ENCODE data around the gene DQX1. TPM values are rescaled to one million over a fixed set of nuclear protein-coding genes. Genes with fewer than 3 reads are reported as not detected.

DQX1 gene
- total and polyA plus RNA-seq, 5 donors, result not detected

- Histone ChIP-seq H3K27me3 (ENCODE audit: control insufficient read depth, insufficient read depth) (no peaks in the 10 kb centered on the region), H3K4me1 (ENCODE audit: control insufficient read depth, insufficient read depth, low read length) (peaks cover 3% of the 10 kb centered on the region), H3K9me3 (ENCODE audit: control insufficient read depth, low read length) (no peaks in the 10 kb centered on the region), H3K4me3 (ENCODE audit: low read length) (peak overlapping the region; percentile 85), H3K27ac (ENCODE audit: low read length) (peak overlapping the region; percentile 61)
- DNase-seq, result peak; percentile 56 to 84 (median 80)
- intact Hi-C loops (cut with DNase I), result loop anchor here in 1 of 4 donors (10.0 kb wide), 1 partner anchor 54 kb away; no protein-coding TSS in a partner anchor
- ATAC-seq, result peak; percentile 32 to 54
- WGBS, result 1% methylated on average over 54 of the region's 54 CpGs
These were observed 4.5 kb upstream of the DQX1 start for GRCh38 chr2:74530239-74531187.

DNA sequence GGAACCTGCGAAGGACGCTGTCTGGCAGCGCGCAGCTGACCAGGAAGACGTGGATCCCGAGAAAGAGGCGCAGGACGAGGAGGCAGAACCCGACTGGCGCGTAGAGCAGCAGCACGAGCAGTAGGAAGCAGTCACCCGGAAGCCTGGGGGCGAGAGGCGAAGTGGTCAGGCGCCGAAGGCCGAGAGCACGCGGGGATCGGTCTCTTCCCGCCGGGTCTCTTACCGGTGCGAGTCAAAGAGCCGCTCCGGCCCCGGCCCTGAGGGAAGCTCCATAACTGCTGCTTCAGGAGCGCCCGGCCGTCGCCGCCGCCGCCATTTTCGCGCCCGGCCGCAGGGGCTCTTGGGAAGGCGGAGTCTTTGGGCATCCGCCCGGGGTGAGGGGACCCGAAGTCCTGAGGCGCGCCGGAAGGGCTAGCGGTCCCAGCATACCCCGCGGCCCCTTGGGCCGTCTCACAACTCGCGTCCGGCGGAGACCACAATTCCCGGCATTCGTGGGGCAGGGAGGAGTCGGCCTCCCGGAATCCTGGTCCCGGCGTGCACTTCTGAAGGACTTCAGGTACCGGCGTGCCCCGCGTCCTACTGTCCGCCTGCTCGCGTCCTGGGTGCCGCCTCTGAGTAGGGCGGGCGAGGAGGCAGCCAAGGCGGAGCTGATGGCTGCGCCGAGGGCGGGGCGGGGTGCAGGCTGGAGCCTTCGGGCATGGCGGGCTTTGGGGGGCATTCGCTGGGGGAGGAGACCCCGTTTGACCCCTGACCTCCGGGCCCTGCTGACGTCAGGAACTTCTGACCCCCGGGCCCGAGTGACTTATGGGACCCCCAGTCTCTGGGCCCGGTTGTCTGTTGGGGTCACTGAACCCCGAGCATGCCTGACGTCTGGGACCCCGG lies 3.6 kb upstream of the DQX1 start, which contains the start of the genes AUP1 and HTRA2:
AUP1 (minus strand) TSS at position 350 of the 882 bp plus-strand sequence; CDS start at position 273, 77 bp downstream.
HTRA2 (plus strand) TSS at position 577 of the 882 bp plus-strand sequence; CDS start at position 651, 74 bp downstream.
- H3K4me3 ChIP-seq (ENCODE audit: low read length), result peak within 1 kb of the TSS; percentile 92
- intact Hi-C loops (cut with DNase I), result loop anchor here in 2 of 4 donors (2.0 to 10.0 kb wide), 2 partner anchors 47 to 55 kb away; partner anchors contain the start of genes CCDC142 (in 1 of the 2) and TTC31 (in 1 of the 2)

GRCh38 chr2:74528600-74529356 lies 2.7 kb upstream of the DQX1 start:
- Histone ChIP-seq H3K27ac (ENCODE audit: low read length) (peak overlapping the region; percentile 85), H3K27me3 (ENCODE audit: control insufficient read depth, insufficient read depth) (no peaks in the 10 kb centered on the region), H3K9me3 (ENCODE audit: control insufficient read depth, low read length) (no peaks in the 10 kb centered on the region), H3K4me3 (ENCODE audit: low read length) (peak overlapping the region; percentile 92), H3K4me1 (ENCODE audit: control insufficient read depth, insufficient read depth, low read length) (peaks cover 3% of the 10 kb centered on the region)
- WGBS, result 16% methylated on average over 29 of the region's 29 CpGs
- DNase-seq (peak in 1 of 3 donors; percentile 56), ATAC-seq (peak; percentile 1 to 17)
- intact Hi-C loops (cut with DNase I), result loop anchor here in 1 of 4 donors (2.0 kb wide), 1 partner anchor 46 kb away; the partner anchor contains the start of genes CCDC142 and TTC31

More for the DNA sequence above, 3.6 kb upstream of the DQX1 start, which contains the start of the genes AUP1 and HTRA2:
- Histone ChIP-seq H3K4me1 (ENCODE audit: control insufficient read depth, insufficient read depth, low read length) (peaks cover 3% of the 10 kb centered on the region), H3K27me3 (ENCODE audit: control insufficient read depth, insufficient read depth) (no peaks in the 10 kb centered on the region), H3K9me3 (ENCODE audit: control insufficient read depth, low read length) (no peaks in the 10 kb centered on the region), H3K27ac (ENCODE audit: low read length) (peak within 1 kb of the TSS; percentile 85)
- peak; percentile 99 for DNase-seq
- WGBS, result under 1% methylated on average over 87 of the region's 87 CpGs
- ATAC-seq, result peak; percentile 97

- no peak for DNase-seq
- Histone ChIP-seq H3K4me1 (ENCODE audit: control insufficient read depth, insufficient read depth, low read length) (peaks cover 3% of the 10 kb centered on the region), H3K9me3 (ENCODE audit: control insufficient read depth, low read length) (no peaks in the 10 kb centered on the region), H3K27ac (ENCODE audit: low read length) (no peak overlapping the region), H3K27me3 (ENCODE audit: control insufficient read depth, insufficient read depth) (no peaks in the 10 kb centered on the region), H3K4me3 (ENCODE audit: low read length) (no peak overlapping the region)
- 94% methylated on average over 9 of the region's 9 CpGs for WGBS
- no peak for ATAC-seq
- intact Hi-C loops (cut with DNase I), result loop anchor here in 1 of 4 donors (2.0 kb wide), 1 partner anchor 45 kb away; the partner anchor contains the start of genes CCDC142 and TTC31
These were observed 1.7 kb upstream of the DQX1 start for GRCh38 chr2:74527741-74528140.

DNA sequence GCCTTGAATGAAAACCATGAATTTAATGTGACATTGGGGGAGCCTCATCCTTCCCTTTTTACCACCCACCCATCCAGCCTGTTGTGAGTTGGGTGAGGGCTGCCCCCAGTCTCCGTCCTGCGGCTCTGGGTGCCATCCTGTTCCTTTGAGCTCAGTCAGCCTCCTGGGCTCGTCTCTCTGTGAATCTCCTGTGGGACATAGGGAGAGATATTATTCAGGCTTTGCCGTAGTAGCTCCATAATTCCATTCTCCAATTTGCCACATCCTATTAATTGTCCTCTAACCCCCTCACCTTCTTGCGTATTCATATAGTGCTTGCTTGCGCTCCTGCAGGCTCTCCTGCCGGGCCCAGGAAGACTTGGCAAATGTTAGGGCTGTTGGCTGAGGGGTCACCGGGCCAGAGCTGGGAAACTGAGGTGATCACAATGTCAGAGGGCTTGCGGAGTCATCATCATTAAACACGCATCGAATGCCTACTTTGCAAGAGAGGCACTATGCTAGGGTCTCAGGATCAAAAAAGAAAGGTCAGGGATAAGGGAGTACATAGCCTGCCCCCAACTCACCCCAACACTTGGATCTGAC lies 709 bp upstream of the DQX1 start:
- H3K4me3 ChIP-seq (ENCODE audit: low read length), result no peak overlapping the region
- H3K27ac ChIP-seq (ENCODE audit: low read length), result no peak overlapping the region
- intact Hi-C loops (cut with DNase I), result no loop called here
- no peaks in the 10 kb centered on the region for H3K9me3 ChIP-seq (ENCODE audit: control insufficient read depth, low read length)
- H3K27me3 ChIP-seq (ENCODE audit: control insufficient read depth, insufficient read depth), result no peaks in the 10 kb centered on the region
- 98% methylated on average over 11 of the region's 11 CpGs for WGBS
- DNase-seq (no peak), ATAC-seq (no peak)
- peaks cover 3% of the 10 kb centered on the region for H3K4me1 ChIP-seq (ENCODE audit: control insufficient read depth, insufficient read depth, low read length)

GRCh38 chr2:74524955-74525716 lies 895 bp downstream of the DQX1 start:
- no peak for ATAC-seq
- 88% methylated on average over 10 of the region's 10 CpGs for WGBS
- no peak overlapping the region for H3K4me3 ChIP-seq (ENCODE audit: low read length)
- no peak for DNase-seq
- no peaks in the 10 kb centered on the region for H3K4me1 ChIP-seq (ENCODE audit: control insufficient read depth, insufficient read depth, low read length)
- H3K9me3 ChIP-seq (ENCODE audit: control insufficient read depth, low read length), result no peaks in the 10 kb centered on the region
- H3K27me3 ChIP-seq (ENCODE audit: control insufficient read depth, insufficient read depth), result no peaks in the 10 kb centered on the region
- H3K27ac ChIP-seq (ENCODE audit: low read length), result no peak overlapping the region
- intact Hi-C loops (cut with DNase I), result no loop called here

DNA sequence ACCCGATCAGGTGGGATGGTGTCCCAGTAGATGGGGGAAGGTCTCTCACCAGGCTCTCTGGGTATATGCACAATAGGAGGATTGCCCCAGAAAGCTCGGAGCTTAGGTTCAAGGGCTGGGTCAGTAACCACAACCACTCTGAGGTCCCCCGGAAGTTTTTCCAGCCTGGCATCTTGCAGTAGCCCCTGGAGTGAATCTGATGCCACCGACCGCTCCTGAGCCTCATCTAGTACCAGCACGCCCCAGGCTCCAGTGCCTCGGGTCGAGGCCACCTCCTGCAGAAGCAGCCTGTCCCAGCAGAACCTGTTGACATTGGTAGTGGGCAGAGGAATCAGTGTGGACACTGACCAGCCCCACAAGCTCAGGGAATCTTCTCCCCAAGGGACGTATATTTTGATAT lies 2.0 kb downstream of the DQX1 start:
- Histone ChIP-seq H3K27me3 (ENCODE audit: control insufficient read depth, insufficient read depth) (no peaks in the 10 kb centered on the region), H3K9me3 (ENCODE audit: control insufficient read depth, low read length) (no peaks in the 10 kb centered on the region), H3K4me1 (ENCODE audit: control insufficient read depth, insufficient read depth, low read length) (no peaks in the 10 kb centered on the region), H3K27ac (ENCODE audit: low read length) (no peak overlapping the region), H3K4me3 (ENCODE audit: low read length) (no peak overlapping the region)
- DNase-seq (no peak), ATAC-seq (no peak)
- 86% methylated on average over 9 of the region's 9 CpGs for WGBS
- intact Hi-C loops (cut with DNase I), result no loop called here

DNA sequence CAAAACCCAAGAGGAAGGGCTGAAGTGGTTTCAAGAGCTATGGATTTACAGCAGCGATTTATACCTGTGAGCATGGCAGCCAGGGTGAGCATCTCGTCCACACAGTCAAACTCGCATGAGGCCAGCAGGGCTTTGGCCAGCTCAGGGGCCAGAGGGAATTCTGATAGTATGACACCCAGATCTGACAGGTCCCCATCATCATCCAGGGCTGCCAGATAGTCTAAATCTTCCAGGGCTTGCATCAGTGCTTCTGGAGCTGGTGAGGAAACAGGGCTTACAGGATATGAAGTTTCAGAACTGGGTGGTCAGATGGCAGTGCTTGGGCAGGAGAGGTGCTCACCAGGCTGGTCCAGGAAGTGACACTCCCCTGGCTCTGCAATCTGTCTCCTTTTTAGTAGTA lies 3.5 kb downstream of the DQX1 start:
- DNase-seq (no peak), ATAC-seq (no peak)
- H3K27me3 ChIP-seq (ENCODE audit: control insufficient read depth, insufficient read depth), result no peaks in the 10 kb centered on the region
- no peak overlapping the region for H3K4me3 ChIP-seq (ENCODE audit: low read length)
- H3K27ac ChIP-seq (ENCODE audit: low read length), result no peak overlapping the region
- intact Hi-C loops (cut with DNase I), result no loop called here
- no peaks in the 10 kb centered on the region for H3K9me3 ChIP-seq (ENCODE audit: control insufficient read depth, low read length)
- no peaks in the 10 kb centered on the region for H3K4me1 ChIP-seq (ENCODE audit: control insufficient read depth, insufficient read depth, low read length)
- WGBS, result 72% methylated on average over 3 of the region's 3 CpGs

DNA sequence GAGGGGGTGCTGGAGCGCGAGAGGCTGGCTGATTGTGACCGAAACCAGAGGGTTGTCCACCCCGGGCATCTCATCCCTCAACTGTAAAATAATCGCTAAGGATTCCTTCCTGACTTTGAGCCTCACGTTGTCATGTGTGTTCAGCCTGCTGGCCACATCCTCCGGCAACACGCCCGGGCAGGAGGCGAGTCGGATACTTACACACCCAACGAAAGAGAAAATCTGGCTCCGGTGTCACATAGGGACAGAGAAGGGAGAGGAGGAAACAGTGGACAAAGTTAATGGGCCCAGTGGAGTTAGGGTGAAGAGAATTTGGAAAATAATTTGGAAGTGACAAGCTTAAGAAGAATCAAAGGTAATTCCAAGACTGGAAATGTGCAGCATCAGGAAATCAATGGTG lies 9.4 kb downstream of the DQX1 start:
- no peak overlapping the region for H3K4me3 ChIP-seq (ENCODE audit: low read length)
- H3K27me3 ChIP-seq (ENCODE audit: control insufficient read depth, insufficient read depth), result no peaks in the 10 kb centered on the region
- no peaks in the 10 kb centered on the region for H3K9me3 ChIP-seq (ENCODE audit: control insufficient read depth, low read length)
- peaks cover 2% of the 10 kb centered on the region for H3K4me1 ChIP-seq (ENCODE audit: control insufficient read depth, insufficient read depth, low read length)
- intact Hi-C loops (cut with DNase I), result no loop called here
- ATAC-seq (no peak), DNase-seq (no peak)
- H3K27ac ChIP-seq (ENCODE audit: low read length), result no peak overlapping the region
- whole genome bisulfite sequencing, result 65% methylated on average over 13 of the region's 13 CpGs

Measured in right cardiac atrium (tissue), 5 donors.